ENCODE data around the gene FMN2.

FMN2 gene

DNA sequence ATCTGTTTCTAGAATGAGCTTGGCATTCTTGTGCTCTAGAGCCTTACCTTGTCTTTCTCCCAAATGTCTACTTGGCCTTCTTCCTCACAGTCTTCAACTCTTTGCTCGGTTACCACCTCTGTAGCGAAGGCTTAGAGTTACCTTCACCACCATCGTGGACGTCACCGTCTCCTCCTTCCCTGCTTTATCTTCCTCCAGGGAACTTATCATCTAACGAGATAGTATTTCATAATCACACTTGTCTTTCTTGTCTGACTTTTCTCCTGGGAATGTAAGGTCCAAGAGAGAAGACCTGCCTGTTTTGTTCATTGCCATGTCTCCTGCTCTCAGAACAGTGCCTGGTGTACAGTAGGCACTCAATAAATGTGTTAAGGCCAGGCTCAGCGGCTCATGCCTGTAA is 404.7 kb downstream of the FMN2 start:
- no peak for DNase-seq

DNA sequence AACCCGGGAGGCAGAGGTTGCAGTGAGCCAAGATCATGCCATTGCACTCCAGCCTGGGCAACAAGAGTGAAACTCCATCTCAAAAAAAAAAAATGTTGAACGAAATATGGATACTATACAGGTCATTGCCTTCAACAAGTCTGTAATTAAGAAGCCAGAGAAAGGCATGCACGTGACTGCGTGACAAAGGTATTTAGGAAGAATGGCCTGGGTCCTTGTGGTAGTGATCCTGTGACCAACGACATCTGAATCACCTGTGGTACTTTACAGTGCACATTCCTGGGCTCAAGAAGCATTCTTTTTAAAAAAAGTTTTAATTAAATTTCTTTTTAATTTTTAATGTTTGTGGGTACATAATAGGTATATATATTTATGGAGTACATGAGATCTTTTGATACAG is 405.3 kb downstream of the FMN2 start:
- no peak for DNase-seq

- DNase-seq = no peak
Observed at GRCh38 chr1:240497908-240498307, 406.2 kb downstream of the FMN2 start.

GRCh38 chr1:240498335-240498734 is 406.7 kb downstream of the FMN2 start:
- DNase-seq = no peak

GRCh38 chr1:240499012-240499411 is 407.3 kb downstream of the FMN2 start:
- DNase-seq = no peak

DNA sequence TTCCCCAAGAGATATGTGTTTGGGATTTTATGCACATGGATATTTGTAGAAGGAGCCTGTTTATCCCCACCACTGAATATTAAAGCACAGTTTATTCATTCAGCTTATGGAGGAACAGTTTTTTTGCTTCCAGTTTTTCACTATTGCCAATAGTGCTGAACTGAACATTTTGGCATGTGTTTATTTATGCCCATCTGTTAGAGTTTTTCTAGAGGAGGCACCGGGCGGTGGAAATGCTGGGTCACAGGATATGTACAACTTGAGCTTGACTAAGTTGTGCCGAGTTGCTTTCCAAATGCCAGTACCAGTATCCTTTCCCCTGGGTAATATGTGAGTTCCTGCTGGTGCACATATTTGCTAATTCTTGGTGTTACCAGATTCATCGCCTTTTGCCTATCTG is 409.0 kb downstream of the FMN2 start:
- DNase-seq = no peak

DNA sequence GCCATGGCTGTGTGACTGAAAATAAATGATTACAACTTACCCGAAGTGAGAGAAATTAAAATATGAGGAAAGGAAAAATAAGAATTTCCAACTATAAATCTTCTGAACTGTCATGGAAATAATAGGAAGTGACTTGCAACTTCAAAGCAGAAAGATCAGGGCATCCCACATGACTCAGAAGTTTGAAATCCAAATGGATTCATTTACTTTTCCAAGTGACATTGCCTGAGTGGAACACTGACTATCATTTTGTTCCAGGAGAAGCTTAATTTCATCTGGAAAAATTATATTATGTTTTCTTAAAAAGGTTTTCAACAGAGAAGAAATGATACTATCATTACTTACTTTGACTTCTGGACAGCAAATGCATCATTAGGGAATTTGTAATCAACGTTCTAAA is 409.4 kb downstream of the FMN2 start:
- DNase-seq = no peak

DNA sequence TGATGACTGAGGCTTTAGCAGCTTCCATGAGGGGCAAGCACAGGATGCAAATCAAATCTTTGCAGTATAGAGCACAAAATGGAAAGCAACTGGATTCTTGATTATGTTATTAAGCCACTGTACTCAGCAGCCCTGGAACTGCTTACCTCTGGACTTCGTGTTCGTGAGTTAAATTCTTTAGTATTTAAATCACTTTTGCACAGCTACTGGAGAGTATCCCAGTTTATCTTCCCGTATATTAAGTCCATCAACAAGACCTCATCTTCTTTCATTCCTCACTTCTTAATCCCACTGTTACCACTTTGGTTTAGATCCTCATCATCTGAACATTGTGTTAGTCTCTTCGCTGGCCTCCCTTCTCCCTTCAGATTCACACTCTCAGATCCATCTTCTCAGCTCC is 411.4 kb downstream of the FMN2 start:
- no peak for DNase-seq

- DNase-seq = no peak
Observed at GRCh38 chr1:240503558-240503957, 411.9 kb downstream of the FMN2 start.

- no peak for DNase-seq
Observed at GRCh38 chr1:240506176-240506575, 414.5 kb downstream of the FMN2 start.

GRCh38 chr1:240508201-240508600 is 416.5 kb downstream of the FMN2 start:
- no peak for DNase-seq

DNA sequence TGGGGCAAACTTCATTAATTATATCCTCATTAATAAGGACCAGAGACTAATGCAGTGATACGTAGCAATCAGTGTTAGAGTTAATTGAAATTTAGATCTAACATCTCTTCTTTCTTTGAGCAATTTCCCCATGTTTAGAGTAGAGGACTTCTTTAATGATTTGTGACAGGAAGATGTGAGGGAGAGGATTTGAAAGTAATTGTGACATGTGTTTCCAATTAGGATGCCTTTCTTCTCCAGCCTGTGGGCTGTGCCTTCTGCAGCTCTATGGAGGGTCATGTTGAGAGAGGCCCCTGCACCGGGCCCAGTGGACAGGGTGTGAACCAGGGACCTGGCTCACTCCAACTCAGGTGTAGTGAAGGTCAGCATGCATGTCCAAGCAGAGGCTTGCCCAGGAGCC is 417.3 kb downstream of the FMN2 start:
- no peak for DNase-seq

DNA sequence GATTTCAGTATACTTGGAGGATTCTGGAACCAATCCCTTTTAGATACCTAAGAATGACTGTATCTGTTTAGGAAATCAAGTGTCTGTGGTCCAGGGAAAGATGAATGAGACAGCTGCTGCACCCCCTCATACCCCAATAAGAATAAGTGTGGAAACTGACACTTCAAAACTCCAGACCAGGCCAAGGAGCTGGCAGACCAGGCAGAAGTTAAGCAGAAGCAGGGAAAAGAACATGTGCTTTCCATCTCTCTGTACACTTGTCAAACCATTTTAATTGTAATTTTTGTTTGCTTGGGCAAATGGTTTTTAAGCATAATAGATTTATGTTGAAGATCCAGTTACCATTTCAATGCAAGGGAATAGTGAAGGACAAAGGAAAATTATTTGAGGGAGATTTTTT is 420.1 kb downstream of the FMN2 start:
- DNase-seq = no peak

DNA sequence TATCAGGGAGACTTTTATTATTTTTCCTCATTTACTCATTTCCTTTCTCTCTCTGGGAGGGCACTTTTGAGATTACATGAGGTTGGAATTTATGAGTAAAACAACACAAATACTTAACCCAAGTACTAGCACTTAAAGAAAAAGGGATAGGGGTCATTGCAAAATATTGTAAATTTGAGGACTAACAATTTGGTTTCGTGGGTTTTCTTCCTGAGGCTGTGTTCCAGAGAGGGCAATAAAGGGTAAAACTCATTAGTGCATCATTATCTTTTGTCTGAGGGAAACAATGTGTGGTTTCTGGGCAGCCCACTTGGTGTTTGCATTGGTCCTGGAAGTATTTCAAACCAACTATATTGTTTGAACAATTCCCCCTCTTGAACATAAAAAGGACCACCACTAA is 423.8 kb downstream of the FMN2 start:
- DNase-seq = no peak

DNA sequence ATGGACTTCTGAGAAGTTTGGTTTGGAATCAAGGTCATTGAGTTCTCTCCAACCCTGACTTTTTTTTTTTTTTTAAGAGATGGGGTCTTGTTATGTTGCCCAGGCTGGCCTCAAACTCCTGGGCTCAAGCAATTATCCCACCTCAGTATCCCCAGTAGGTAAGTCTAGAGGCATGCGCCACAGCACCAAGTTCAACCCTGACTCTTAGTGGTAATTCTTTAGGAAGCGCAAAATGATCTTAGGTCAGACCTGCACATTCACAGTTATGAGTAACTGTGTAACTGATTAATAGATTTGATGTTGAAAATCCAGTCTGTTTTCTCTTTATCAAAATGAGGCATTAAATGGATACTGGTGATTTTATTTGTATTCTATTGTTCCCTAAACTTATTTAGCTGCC is 424.4 kb downstream of the FMN2 start:
- DNase-seq = no peak

GRCh38 chr1:240517891-240518290 is 426.2 kb downstream of the FMN2 start:
- no peak for DNase-seq

- no peak for DNase-seq
Observed at GRCh38 chr1:240522122-240522822, 430.6 kb downstream of the FMN2 start.

DNA sequence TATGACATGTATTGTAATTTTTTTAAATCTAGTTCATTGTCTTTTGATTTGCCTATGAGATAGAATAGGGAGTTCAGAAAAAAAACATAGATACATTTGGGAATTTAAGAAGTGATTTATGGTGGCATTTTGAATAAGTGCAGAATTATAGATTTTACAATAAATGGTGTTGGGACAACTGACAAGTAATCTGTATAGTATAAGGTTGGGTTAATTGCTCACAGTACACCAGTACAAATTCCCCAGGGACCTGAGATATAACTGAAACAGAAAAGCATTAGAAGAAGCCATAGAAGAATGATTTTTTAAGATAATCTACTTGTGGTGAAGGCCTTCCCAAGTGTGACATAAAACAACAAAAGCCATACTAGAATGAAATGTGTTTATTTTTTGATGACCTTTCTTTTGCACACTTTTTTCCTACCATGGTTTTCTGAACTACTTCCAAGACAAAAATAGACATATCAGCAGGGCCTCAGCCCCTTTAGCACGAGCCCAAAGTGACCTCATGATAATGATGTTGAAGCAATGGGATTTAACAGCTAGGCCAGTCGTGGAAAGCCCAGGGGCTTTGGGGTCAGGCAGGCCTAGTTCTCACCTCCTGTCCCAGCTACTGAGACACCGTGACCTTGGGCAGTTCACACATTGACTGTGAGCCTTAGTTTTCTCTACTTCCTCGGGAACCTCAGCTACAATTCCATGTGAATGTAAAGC is 432.8 kb downstream of the FMN2 start:
- no peak for DNase-seq
